Measurements from ENCODE around the gene NCKAP1. TPM values are rescaled to one million over a fixed set of nuclear protein-coding genes. Genes with fewer than 3 reads are reported as not detected.

The NCKAP1 gene
- total RNA-seq, 6 experiments from 2014 or later = 115 to 160 (median 146) TPM

DNA sequence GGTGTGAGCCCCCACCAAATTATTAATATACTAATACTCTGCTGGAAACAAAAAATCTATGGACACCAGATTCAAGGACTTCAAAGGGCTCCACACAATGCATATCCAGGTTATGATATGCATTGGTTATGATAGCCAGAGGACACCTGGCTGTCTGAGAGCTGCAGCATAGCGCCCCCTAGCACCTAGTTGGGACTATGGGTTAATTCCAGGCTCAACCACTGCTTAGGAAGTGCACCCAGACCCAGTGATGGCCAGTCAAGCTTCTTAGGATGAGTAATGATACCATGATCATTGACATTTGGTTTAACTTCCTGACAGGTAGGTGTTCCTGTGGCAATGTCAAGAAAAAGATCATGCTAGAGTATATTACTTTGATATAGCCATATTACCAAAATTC lies 168.0 kb downstream of the NCKAP1 start:
- Mint-ChIP-seq H3K9me3 (peaks cover 7% of the 10 kb centered on the region; the same call in 1 of the 2 replicates), H3K4me3 (no peak overlapping the region), H3K27ac (no peak overlapping the region), H3K27me3 (ENCODE audit: insufficient read depth) (peaks cover 4% of the 10 kb centered on the region), H3K36me3 (ENCODE audit: low read depth) (no peaks in the 10 kb centered on the region), H3K4me1 (ENCODE audit: low read depth) (peaks cover 16% of the 10 kb centered on the region)
- TF ChIP-seq, protein P1, sequence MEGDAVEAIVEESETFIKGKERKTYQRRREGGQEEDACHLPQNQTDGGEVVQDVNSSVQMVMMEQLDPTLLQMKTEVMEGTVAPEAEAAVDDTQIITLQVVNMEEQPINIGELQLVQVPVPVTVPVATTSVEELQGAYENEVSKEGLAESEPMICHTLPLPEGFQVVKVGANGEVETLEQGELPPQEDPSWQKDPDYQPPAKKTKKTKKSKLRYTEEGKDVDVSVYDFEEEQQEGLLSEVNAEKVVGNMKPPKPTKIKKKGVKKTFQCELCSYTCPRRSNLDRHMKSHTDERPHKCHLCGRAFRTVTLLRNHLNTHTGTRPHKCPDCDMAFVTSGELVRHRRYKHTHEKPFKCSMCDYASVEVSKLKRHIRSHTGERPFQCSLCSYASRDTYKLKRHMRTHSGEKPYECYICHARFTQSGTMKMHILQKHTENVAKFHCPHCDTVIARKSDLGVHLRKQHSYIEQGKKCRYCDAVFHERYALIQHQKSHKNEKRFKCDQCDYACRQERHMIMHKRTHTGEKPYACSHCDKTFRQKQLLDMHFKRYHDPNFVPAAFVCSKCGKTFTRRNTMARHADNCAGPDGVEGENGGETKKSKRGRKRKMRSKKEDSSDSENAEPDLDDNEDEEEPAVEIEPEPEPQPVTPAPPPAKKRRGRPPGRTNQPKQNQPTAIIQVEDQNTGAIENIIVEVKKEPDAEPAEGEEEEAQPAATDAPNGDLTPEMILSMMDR (IDR thresholded peaks at IDR 0.05) = peak; percentile 57
- DNase-seq = no peak

DNA sequence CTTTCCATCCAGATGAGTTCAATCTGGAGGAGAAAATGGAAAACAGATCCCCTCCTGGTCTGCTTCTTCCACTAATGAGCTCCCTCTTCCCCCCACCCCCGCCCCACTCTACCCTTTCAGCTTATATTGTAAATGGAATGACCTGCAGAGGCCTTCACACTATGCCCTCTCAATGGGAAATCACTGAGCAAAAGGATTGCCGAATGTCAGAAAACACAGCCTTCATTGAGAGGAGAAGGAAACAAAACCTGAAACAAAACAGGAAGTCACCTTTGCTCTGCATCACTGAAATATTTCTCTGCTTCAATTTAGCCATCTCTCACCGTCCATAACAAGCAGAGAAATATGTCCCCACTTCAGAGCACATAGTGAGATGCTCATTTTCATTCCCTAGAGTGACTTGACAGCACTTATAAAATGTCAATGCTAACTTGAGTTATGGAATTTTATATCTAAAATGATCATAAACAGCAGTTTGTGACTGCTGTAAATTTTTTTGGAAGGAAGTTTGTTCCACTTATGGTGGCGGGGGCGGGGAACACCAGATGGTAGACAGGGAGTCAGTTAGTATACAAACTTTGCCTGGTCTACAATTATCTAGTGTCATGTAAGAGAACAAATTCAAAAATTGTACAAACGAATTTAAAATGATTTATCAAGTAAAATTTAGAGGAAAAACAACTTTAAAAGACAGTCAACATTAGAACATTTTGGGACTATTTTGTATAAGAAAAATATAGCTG lies 170.0 kb downstream of the NCKAP1 start:
- no peak for DNase-seq
- H3K27ac Mint-ChIP-seq = no peak overlapping the region
- H3K27me3 Mint-ChIP-seq (ENCODE audit: insufficient read depth) = peaks cover 14% of the 10 kb centered on the region
- H3K4me3 Mint-ChIP-seq = no peak overlapping the region
- peaks cover 16% of the 10 kb centered on the region for H3K4me1 Mint-ChIP-seq (ENCODE audit: low read depth)
- no peaks in the 10 kb centered on the region for H3K36me3 Mint-ChIP-seq (ENCODE audit: low read depth)
- H3K9me3 Mint-ChIP-seq = no peaks in the 10 kb centered on the region
- TF ChIP-seq, protein P1 (IDR thresholded peaks at IDR 0.05) = no peak

GRCh38 chr2:182867426-182868053 lies 170.7 kb downstream of the NCKAP1 start:
- H3K27me3 Mint-ChIP-seq (ENCODE audit: insufficient read depth) = peaks cover 14% of the 10 kb centered on the region
- peak overlapping the region; percentile 92 for H3K4me3 Mint-ChIP-seq
- H3K36me3 Mint-ChIP-seq (ENCODE audit: low read depth) = no peaks in the 10 kb centered on the region
- H3K9me3 Mint-ChIP-seq = no peaks in the 10 kb centered on the region
- TF ChIP-seq, protein P1 (IDR thresholded peaks at IDR 0.05) = no peak
- no peak for DNase-seq
- H3K4me1 Mint-ChIP-seq (ENCODE audit: low read depth) = peaks cover 16% of the 10 kb centered on the region
- H3K27ac Mint-ChIP-seq = no peak overlapping the region

- TF ChIP-seq, protein P1 (IDR thresholded peaks at IDR 0.05) = no peak
- Mint-ChIP-seq H3K4me1 (ENCODE audit: low read depth) (peaks cover 16% of the 10 kb centered on the region), H3K27ac (no peak within 1 kb of the TSS), H3K36me3 (ENCODE audit: low read depth) (no peaks in the 10 kb centered on the region), H3K9me3 (no peaks in the 10 kb centered on the region), H3K4me3 (peak within 1 kb of the TSS; percentile 92), H3K27me3 (ENCODE audit: insufficient read depth) (peaks cover 11% of the 10 kb centered on the region; the same call in 1 of the 2 replicates)
- DNase-seq = peak; percentile 10
These were observed 171.5 kb downstream of the NCKAP1 start, which contains the start of gene FRZB for GRCh38 chr2:182866461-182867406. FRZB (minus strand) TSS chr2:182866637; CDS start chr2:182866552, 85 bp downstream.

DNA sequence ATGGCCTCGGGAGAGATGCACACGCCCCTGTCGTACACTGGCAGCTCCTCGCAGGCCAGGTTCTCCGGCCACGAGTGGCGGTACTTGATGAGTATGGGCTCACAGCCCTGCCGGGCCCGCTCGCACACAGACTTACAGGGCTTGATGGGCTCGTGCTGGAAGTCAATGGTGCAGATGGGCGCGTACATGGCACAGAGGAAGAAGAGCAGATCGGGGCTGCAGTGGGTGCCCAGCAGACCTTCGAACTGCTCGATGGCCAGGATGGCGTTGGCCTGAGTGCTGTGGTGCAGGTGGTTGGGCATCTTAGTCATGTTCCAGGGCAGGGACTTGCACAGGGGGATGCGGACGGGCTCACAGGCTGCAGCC lies 172.2 kb downstream of the NCKAP1 start:
- no peak for DNase-seq
- TF ChIP-seq, protein P1 (IDR thresholded peaks at IDR 0.05) = no peak
- Mint-ChIP-seq H3K27ac (no peak overlapping the region), H3K4me3 (peak overlapping the region; percentile 92), H3K36me3 (ENCODE audit: low read depth) (no peaks in the 10 kb centered on the region), H3K27me3 (ENCODE audit: insufficient read depth) (peaks cover 11% of the 10 kb centered on the region; the same call in 1 of the 2 replicates), H3K9me3 (no peaks in the 10 kb centered on the region), H3K4me1 (ENCODE audit: low read depth) (peaks cover 16% of the 10 kb centered on the region)
